NB4 (cell line): ENCODE results near the gene AGBL4.

ENCODE experiments used
- CTCF ChIP-seq: IDR thresholded peaks from one replicate; pipeline ENCODE4 v1.5.1; 2012; ENCODE audit warnings: low read depth, low read length
- POLR2A ChIP-seq: IDR thresholded peaks from 2 replicates; pipeline ENCODE4 v1.6.1; 2011; ENCODE audit warnings: mild to moderate bottlenecking; ENCODE audit not compliant: insufficient read length; ENCODE audit errors: extremely low read depth

- TF ChIP-seq CTCF (no peak), POLR2A (no peak)
Observed at GRCh38 chr1:48920851-48921250, 1102.9 kb downstream of the AGBL4 start.
